Stimulated activated CD8-positive, alpha-beta memory T cell treated with anti-CD3 and anti-CD28 coated beads, Interleukin-15, amount 100 ng/mL, for 24 hours (primary cell): ENCODE results near the gene ROS1.

Experiments used
- DNase-seq: peaks from one replicate; pipeline ENCODE4 v3.0.0-alpha.2; 2020; ENCODE audit warnings: low read depth

ROS1 gene

DNA sequence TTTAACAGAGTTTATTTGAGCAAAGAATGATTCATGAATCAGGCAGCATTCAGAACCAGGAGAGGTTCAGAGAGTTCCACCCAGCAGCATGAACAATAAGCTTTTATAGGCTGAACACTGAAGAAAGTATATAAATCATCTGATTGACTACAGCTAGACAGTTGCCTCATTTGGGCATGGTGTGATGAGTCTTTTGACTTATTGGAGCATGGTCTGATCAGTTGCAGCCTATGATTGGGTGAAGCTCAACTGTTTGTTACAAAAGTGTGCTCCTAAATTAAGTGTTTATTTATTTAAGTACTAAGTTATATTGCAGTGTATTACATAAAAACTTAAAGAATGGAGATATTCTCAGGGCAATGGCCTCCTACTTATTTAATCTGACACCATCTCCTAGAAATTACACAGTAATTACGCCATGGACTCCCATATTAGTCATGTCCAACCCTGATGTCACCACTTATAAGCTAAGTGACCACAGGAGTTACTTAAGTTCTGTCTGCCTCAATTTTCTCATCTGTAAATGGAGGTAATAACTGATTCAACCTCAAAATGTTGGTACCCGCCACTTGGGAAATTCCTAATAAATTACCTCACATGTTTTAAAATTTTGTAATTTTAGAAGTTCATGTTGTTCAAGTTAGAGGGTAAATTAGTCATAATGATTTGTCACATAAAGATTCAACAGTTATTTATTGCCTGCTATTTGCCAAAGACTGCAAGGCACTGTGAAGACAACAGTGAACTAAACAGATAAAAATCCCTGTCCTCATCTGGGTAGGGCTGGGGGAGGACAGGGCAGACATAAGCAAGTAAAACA is 15.2 kb upstream of the ROS1 start:
- DNase-seq = no peak

DNA sequence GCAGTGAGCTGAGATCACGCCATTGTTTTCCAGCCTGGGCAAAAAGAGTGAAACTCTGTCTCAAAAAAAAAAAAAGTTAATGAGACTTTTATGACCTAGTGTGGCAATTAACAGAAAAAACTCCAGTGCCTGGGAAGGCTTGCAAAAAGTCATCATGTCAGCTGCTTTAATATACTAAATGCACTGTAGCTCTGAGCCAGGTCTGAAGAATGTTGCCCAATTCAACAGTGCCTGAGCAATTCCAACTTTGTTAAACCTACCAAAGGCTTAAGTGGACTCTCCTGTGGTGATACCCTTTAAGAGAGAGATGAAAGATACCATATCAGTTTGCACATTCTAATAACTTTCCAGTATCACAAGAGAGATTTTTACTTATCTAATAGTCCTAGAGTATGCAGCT is 6.5 kb upstream of the ROS1 start:
- no peak for DNase-seq

DNA sequence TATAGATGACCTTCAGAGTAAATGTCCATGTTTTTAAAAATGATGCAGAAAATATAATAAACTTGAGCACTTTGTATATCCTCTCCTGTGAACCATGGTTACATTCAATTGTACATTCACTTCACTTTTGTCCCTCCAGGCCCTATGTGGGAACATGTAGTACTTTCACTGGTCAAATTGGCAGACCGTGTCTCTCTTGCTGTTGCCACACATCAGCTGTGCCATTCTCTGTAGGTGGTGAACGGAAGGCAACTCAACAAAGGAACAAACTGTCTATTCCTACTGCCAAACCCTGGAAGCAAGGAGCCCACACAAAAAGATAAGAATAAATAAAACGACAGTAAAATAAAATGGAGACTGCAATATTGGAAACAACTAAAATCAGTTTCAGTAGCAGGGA is 2.0 kb downstream of the ROS1 start:
- DNase-seq = no peak

DNA sequence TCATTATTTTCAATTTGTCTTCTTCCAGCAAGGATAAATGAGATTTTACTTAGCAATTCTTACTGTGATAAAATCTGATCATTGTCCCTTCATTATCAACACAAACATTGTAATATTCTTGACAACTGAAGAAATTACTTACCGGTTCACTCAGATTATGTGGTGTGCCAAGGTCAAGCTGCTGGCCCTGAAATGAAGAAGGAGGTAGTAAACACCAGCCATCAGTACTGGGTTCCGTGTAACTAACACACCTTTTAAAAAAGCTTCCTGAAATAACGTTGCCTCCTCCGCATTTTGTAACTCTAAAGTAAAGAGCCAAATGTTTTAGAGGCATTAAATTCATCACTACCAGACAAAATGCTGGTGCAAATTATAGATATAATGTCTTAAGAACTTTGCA is 7.4 kb downstream of the ROS1 start:
- no peak for DNase-seq

DNA sequence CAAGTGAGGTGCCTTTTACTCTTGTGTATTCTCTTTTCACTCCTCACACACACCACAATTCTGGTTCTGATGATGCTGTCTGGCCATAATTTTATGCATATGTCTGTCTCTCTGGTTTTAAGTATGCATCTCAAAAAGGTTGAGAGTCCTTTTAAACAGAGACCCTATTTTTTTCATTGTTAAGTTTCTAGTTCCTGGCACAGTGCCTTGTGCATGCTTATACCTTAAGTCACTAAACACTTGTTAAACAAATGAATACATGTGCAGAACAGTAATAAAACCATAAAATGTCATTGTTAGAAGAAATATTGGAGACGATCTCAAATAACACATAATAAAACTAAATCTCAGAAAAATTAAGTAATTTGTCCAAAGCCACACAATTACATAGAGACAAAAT is 7.9 kb downstream of the ROS1 start:
- no peak for DNase-seq

DNA sequence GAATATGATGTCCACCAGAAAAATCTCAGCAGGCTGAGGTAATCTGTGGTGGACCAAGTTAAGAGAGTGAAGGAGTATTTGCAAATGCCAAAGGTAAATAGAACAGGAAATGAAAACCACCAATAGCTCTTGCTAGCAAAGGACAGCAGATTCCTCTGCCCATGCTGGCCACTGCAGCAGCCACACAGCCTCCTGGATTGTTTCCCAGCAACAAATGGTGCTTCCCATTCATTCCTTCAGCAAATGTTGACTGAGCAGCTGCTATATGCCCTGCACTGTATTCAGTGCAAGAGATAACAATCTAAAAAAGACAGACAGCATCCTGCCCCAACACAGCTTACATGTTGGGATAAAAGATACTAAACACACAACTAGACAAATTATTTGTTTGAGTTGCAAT is 11.0 kb downstream of the ROS1 start:
- DNase-seq = no peak

DNA sequence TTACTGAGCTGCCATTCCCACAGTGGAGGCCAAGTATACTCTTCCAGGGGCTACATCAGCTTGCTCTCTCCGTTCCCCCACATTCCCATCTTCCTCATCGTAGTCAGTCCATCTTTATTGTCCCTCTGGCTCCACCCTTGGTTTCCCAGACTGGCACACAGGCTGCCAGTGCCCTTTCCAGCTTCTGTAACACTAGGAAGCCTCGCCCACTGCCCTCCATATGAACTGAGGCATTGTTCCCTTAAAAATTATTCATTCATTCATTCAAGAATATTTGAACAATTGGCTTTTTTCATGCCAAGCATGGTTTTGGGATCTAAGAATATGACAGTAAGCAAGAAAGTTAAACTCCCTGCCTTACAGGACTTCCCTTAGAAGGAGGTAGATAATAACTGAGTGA is 14.3 kb downstream of the ROS1 start:
- no peak for DNase-seq

DNA sequence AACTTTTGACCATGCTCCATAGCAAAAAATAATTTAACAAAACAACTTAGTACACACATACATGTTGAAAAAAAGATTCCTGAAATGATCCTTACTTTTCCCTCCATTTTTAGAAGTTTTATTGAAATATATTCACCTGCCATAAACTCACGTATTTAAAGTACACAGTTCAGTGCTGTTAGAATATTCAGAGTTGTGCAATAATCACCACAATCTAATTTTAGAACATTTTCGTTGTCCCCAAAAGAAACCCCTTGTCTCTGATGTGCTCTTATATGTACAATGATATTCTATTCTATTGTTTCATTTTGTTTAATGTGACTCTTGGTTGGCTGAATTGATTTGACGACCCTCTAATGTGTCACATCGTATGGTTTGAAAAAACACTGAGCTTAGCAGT is 15.9 kb downstream of the ROS1 start:
- DNase-seq = no peak

DNA sequence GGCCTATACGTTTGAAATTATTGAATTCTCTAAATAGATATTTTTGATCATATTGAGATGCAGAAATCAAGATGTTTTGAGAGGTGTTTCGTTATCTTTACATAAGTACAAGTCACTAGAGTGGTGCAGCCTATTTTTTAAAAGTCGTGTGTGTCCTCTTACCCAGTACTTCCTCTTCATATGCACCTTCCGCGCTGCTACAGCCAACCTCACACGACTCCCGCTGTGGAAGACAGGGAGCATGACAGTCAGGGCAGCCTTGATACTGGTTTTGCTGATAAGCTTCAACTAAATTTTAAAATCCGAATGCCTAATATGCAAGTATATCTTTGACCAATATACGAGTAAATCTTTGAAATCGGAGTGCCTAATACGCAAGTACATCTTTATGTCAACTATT is 16.3 kb downstream of the ROS1 start:
- DNase-seq = no peak

DNA sequence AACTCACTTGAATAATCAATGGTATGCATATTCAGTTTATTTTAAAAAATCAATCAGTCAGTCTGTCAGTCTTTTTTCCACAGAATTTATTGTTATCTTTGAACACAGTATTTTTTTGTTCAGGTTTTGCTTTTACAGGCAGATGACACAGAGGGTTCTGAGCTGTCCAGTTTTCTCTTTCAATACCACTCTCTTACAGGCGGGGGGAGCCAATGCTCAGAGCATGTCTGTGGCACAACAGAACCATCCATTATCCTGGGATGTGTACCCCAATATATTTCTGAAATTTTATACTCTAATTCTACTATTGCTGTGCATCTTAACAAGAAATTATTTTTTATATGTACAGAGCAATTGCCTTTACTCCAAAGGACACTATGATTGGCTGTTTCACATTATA is 21.2 kb downstream of the ROS1 start:
- no peak for DNase-seq

DNA sequence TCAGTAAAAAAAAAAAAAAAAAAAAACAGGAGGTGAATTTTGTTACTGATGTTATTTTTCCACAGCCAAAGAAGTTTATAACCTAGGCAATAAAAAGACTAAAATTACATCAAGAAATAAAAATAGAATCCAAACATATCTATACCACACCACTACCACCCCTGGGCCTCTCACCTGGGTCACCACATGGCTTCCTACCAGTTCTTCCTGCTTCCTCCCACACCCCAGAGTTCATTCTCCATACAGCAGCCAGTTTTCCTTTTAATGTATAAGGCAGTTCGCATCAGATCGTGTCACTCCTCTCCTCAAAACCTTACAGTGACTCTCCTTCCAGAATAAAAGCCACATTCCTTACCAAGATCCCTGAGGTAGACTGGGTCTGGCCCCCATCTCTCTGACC is 23.9 kb downstream of the ROS1 start:
- DNase-seq = no peak

DNA sequence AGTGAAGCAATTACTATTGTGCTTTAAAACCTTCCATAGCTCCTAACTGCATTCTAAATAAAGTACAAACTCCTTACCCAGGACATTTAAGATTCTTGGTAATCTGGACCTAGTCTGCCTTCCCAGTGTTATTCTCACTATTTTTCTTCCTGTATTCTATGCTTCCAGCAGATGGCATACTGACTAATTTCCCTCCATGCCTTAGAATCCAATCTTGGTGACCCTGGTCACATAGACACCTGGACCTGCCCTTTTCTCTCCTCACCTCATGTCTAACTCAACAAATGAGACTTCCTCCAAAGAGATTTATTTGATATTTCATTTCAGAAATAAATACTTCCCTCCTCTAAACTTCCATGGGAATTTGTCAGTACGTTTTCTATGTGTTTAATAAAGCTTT is 25.8 kb downstream of the ROS1 start:
- no peak for DNase-seq

DNA sequence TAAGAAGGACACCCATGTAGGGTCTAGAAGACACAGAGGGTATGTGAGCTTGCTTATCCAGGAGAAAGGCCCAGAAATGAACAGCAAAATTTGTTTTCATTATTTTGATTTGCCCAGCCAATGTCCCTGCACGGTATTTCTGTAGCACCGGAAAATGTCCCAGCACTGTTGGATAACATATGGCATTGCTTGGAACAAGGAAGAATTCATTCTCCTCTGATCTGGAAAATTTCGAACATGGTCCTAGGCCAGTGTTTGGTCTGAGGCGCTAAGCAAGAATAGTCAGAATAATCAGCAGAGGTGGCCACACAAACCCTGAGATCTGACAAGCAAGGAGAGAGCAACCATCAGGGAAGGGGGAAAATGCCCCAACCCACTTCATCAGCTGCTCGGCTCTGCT is 26.6 kb downstream of the ROS1 start:
- no peak for DNase-seq

DNA sequence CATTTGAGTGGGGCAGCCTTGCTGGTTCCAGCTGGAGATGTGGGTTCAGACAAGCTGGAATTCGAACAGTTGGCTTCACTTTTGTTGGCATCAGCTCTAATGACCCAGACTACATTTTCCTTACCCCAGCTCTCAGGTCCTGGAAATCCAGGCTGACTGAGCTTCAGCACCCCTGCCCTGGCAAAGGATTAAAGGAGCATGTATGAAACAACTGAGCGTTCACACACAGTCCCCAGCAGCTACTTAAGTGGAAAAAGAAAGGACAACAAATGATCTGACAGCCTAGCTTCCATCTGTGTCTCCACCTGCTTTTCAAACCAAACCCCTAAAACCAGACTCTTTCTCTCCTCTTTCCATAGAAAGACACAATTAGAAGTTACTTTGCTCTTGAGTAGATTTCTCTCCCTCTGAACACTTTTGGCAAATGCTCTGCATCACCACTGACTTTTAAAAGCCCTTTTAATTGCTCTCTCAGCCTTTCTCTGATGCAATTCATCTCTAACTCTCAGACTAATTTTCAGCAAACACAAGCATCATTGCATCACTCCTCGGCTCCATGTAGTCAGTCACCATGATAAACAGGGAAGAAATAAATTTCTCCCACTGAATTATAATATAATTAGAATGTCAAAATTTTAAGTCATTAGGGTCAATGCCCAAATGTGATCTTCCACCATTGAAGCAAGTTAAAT is 28.1 kb downstream of the ROS1 start:
- DNase-seq = no peak

DNA sequence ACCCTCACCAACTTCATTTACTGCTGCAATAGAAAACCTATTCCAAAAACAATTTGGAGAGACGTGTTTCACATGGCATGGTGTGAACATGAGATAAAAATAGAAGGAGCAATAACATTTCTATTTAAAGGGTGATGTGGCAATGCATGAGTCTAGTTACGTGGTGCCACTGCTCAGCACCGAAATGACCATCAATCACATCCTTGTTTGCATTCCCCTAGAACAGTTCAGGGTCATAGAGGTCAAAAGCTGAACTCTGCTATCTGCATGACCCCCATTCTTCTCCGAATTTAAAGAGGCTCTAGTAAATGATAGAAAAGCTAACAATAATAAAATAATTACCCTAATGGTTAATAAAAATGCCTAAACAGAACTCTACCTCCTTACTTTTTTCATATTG is 29.5 kb downstream of the ROS1 start:
- DNase-seq = no peak

DNA sequence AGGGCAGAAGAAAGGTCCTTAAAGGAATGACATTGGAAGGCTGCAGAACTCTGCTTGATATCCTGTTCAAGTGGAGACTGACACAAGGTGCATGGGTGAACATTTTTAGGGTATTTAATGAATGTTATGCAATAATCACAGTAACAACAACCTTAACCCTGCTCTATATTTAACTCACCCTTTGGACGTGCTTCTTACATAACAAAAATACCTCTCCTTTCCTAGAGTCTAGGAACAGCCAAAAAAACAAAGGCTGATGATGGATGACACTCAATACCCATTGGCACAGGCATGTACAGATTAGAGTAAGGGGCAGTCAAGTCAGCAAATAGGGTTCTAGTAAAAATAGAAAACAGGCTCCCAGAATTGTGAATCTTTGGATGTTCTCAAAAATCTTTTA is 30.6 kb downstream of the ROS1 start:
- no peak for DNase-seq

DNA sequence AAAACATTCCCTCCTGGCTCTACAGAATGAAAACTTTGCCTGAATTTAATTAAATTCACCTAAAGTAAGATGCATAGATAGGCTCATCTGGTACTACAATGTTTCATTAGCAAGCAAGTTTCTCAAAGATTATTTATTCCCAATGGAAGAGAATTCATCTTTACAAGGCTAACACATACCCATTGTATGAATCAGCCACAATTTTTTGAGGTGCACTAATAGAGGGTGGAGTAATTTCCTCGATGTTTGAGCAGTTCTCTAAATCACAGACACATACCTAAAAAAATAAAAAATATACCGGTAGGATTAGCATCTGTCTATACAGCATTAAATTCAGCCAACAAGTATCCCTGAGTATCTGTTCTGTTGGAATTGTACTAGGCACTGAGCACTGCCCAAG is 32.7 kb downstream of the ROS1 start:
- no peak for DNase-seq

DNA sequence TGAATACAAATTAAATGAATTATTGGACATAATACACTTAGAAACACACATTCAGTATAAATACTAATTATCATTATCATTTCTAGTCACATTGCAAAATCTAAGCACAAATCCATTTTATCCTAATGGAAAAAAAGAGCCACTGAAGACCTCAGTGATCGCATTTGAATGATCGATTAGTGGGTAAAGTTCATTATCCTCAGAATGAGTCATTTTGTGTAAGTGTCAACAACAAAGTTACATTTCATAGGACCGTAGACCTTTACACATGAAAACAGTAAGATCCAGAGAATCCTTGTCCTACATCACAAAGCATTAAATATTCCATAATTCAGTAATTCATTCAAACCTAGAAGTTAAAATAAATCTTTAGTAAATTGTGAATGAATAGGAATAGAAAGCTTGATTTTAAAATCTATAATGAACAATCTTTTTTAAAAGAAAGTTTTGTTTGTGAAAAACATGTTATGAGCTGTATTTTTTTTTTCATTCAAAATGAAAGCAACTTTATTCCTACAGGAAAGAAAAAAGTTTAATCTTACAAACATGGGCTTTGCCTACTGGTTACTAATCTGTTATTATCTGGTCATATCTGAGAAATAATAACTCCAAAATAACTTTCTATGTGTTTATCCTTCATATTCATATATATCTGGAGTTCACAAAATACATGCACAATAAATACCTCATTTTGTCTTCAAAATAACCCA is 33.7 kb downstream of the ROS1 start:
- DNase-seq = no peak

DNA sequence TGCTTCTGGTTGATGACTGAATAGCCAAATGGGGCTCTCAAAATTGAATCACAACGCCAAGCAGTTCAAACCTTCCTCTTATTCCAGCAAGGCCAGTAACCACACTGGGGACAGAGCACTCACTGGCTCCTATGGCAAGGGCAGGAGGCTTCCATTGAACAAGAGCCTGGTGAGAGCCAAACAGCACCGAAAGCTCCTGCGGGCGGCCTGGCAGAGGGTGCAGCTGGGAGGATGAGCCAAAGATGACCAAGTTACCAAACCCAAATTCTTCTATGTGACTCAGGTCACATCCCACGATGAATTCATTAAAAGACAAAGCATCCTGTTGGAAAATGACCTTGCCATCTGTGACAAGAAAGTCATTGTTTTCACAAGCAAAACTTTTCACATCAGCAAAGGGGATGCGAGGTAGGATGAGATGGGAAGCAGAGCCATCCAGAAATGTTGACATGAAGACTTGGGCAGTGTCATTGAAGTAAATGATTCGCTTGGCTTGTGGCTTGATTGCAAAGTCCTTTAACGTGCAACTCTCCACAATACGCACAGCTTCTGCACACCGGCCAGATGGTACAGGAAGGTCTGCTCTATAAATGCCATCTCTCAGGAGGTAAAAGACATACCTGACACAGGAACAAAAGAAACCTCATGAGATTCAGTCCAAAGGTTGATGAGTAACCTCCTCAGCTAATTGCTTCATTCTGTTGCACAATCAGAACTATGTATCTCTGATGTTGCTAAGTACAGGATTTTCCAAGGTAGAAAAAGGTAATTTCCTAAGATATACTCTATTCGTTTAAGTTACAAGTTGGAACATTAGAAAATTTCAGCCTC is 36.3 kb downstream of the ROS1 start:
- DNase-seq = no peak

DNA sequence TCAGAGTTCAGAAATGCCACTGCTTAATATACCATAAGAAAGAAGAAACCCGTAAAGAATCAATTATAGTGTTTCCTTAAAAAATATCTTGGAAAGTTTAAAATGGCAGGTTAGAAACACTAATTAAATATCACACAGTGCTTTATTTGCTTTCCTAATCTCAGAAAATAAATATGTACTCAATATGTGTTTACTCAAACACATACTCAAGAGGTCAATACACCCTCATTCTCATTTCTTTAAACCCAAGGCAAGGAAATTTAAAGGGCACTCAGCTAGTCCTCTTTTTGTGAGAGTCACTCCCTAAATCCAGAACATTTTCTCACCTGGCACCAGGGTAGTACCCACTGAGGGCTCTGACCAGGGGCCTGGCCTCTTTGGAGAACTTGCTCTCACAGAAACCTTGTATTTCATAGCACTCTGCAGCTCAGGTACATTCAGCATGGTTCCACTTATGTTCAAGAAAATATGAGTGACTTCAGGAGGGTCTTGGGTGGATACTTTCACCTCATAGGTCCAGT is 38.2 kb downstream of the ROS1 start:
- no peak for DNase-seq

DNA sequence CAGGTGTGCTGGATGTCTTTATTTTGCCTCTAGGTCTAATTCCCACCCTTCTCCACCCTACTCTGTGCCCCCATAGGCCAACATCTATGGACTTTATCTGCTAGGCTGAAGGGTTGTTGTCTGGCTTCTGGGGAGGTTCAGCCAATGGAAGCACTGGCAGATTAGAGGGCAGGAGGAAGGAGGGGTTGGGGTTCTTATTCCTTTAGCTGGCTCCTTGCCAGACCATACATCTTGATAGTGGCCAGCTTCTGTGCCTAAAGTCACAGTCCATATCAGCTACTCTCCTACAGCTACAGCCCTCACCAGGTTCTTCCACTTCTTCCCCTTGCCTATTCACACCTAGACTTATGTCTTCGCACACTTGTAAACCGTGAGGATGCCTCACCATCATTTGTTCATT is 41.1 kb downstream of the ROS1 start:
- DNase-seq = no peak

DNA sequence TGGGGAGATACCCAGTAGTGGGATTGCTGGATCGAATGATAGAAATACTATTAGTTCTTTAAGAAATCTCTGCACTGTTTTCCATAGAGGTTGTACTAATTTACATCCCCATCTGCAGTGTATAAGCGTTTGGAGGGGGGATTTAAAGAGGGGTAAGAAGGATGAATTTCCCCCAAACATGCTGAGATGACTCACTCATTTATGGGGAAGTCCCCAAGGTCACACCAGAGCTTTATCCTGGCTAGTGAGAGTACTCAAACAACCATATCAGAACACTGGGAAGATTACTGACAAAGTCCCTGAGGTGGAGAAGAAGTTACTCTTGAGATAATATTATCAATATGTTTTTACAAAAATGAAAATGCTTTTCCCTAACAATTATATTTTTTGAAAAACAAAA is 44.0 kb downstream of the ROS1 start:
- DNase-seq = no peak
